ENCODE results near the gene CC2D1B.
"Not testable (repeated sequence)": the region's sequence is repeated elsewhere in the genome, so short reads cannot be mapped to it uniquely, and the experiment has no call there.

CC2D1B gene

GRCh38 chr1:52365746-52366516 is at the start of gene CC2D1B:
CC2D1B (minus strand) TSS chr1:52366205; CDS start chr1:52364620, 1,585 bp downstream.
- DNase-seq: peak; percentile 97 to 98

GRCh38 chr1:52414942-52415341 is 48.9 kb upstream of the CC2D1B start:
- no peak for DNase-seq

- no peak for DNase-seq
Observed at GRCh38 chr1:52413410-52413989, 47.5 kb upstream of the CC2D1B start.

- no peak for DNase-seq
Observed at GRCh38 chr1:52404975-52405338, 39.0 kb upstream of the CC2D1B start.

GRCh38 chr1:52404116-52404974 is 38.3 kb upstream of the CC2D1B start, which contains the start of the genes ORC1 and PRPF38A:
ORC1 (minus strand) TSS chr1:52404423; CDS start chr1:52402223, 2,200 bp downstream.
PRPF38A (plus strand) TSS chr1:52404602; CDS start chr1:52404750, 148 bp downstream.
- peak; percentile 97 to 98 for DNase-seq

GRCh38 chr1:52403566-52404115 is 37.6 kb upstream of the CC2D1B start:
- peak; percentile 28 to 38 for DNase-seq

- DNase-seq: no peak
Observed at GRCh38 chr1:52402860-52403240, 36.8 kb upstream of the CC2D1B start.

GRCh38 chr1:52400131-52400530 is 34.1 kb upstream of the CC2D1B start:
- no peak for DNase-seq

GRCh38 chr1:52399629-52400028 is 33.6 kb upstream of the CC2D1B start:
- no peak for DNase-seq

- no peak for DNase-seq
Observed at GRCh38 chr1:52393174-52393573, 27.2 kb upstream of the CC2D1B start.

GRCh38 chr1:52386458-52386857 is 20.5 kb upstream of the CC2D1B start:
- DNase-seq: no peak

- no peak for DNase-seq
Observed at GRCh38 chr1:52385376-52385775, 19.4 kb upstream of the CC2D1B start.

GRCh38 chr1:52369851-52370250 is 3.8 kb upstream of the CC2D1B start:
- DNase-seq: not testable (repeated sequence)

- peak; percentile 48 to 56 for DNase-seq
Observed at GRCh38 chr1:52368383-52369172, 2.6 kb upstream of the CC2D1B start.

GRCh38 chr1:52367272-52367671 is 1.3 kb upstream of the CC2D1B start:
- DNase-seq: no peak

- no peak for DNase-seq
Observed at GRCh38 chr1:52366517-52366827, 467 bp upstream of the CC2D1B start.

GRCh38 chr1:52365071-52365745 is 797 bp downstream of the CC2D1B start:
- DNase-seq: no peak

GRCh38 chr1:52364235-52364839 is 1.7 kb downstream of the CC2D1B start:
- no peak for DNase-seq

- DNase-seq: no peak
Observed at GRCh38 chr1:52360595-52360968, 5.4 kb downstream of the CC2D1B start.

GRCh38 chr1:52359676-52360594 is 6.1 kb downstream of the CC2D1B start:
- DNase-seq: no peak

Data from activated CD4-positive, alpha-beta T cell treated with anti-CD3 and anti-CD28 coated beads, Interleukin-2, amount 50 U/mL, for 4 hours (primary cell).